ENCODE measurements around the gene BRMS1. TPM values are rescaled to one million over a fixed set of nuclear protein-coding genes. Genes with fewer than 3 reads are reported as not detected.

BRMS1 gene
- total and polyA plus RNA-seq, 2 experiments from 2014 or later, result 59.1 to 61.7 TPM

DNA sequence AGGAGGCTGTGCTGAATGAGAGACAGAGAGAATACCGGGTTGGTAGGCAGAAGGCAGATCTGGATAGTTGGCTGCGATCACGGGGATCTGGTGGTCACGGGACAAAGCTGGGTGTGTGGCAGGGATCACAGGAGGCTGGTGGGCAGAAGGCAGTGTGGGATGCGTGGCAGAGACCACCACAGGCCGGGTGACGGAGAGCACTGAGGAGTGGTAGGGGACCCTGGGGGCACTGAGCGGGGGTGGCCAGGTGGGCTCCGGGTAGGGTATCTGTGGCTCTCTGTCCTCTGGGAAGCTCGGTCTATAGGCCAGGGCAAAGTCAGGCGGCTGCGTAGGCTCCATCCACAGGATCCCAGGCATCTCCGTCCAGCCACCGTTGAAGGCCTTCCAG, 29.4 kb downstream of the BRMS1 start:
- H3K4me3 Mint-ChIP-seq, result no peak overlapping the region; the same call in 2 of the 3 replicates
- Histone ChIP-seq H3K36me3 (ENCODE audit: insufficient read depth) (no peaks in the 10 kb centered on the region), H2AFZ (no peak overlapping the region), H3K4me3 (no peak overlapping the region), H3F3A (replicated peaks; ENCODE audit: low read depth) (peaks cover 11% of the 10 kb centered on the region; the same call in 1 of the 2 replicates), H3K4me2 (no peak overlapping the region), H3K27me3 (ENCODE audit: insufficient read depth) (no peaks in the 10 kb centered on the region), H3K79me2 (replicated peaks; ENCODE audit: insufficient read depth) (no peaks in the 10 kb centered on the region), H4K20me1 (replicated peaks; ENCODE audit: insufficient read depth) (no peaks in the 10 kb centered on the region), H3K9me2 (ENCODE audit: insufficient read depth) (no peaks in the 10 kb centered on the region), H3K27ac (ENCODE audit: low read depth) (no peak overlapping the region), H3K4me1 (ENCODE audit: insufficient read depth) (peaks cover 32% of the 10 kb centered on the region)
- peaks cover 31% of the 10 kb centered on the region for H3K27me3 Mint-ChIP-seq (ENCODE audit: insufficient read depth, low read depth, poor library complexity)
- ATAC-seq (no peak), DNase-seq (ENCODE audit: low spot score) (no peak)
- no peak for TF ChIP-seq CTCF (conservative IDR thresholded peaks at IDR 0.05; ENCODE audit: low read depth in 2 of 2)
- no peak for TF ChIP-seq STAT1 (IDR thresholded peaks at IDR 0.05; ENCODE audit: unreplicated experiment)
- no peak for TF ChIP-seq REST (IDR thresholded peaks at IDR 0.05; ENCODE audit: unreplicated experiment)
- TF ChIP-seq ETS1 (IDR thresholded peaks at IDR 0.05), result no peak
- no peak for TF ChIP-seq JUNB (IDR thresholded peaks at IDR 0.05; ENCODE audit: unreplicated experiment)
- TF ChIP-seq EZH2phosphoT487 (IDR thresholded peaks at IDR 0.05; ENCODE audit: unreplicated experiment), result no peak
- TF ChIP-seq, protein P1, sequence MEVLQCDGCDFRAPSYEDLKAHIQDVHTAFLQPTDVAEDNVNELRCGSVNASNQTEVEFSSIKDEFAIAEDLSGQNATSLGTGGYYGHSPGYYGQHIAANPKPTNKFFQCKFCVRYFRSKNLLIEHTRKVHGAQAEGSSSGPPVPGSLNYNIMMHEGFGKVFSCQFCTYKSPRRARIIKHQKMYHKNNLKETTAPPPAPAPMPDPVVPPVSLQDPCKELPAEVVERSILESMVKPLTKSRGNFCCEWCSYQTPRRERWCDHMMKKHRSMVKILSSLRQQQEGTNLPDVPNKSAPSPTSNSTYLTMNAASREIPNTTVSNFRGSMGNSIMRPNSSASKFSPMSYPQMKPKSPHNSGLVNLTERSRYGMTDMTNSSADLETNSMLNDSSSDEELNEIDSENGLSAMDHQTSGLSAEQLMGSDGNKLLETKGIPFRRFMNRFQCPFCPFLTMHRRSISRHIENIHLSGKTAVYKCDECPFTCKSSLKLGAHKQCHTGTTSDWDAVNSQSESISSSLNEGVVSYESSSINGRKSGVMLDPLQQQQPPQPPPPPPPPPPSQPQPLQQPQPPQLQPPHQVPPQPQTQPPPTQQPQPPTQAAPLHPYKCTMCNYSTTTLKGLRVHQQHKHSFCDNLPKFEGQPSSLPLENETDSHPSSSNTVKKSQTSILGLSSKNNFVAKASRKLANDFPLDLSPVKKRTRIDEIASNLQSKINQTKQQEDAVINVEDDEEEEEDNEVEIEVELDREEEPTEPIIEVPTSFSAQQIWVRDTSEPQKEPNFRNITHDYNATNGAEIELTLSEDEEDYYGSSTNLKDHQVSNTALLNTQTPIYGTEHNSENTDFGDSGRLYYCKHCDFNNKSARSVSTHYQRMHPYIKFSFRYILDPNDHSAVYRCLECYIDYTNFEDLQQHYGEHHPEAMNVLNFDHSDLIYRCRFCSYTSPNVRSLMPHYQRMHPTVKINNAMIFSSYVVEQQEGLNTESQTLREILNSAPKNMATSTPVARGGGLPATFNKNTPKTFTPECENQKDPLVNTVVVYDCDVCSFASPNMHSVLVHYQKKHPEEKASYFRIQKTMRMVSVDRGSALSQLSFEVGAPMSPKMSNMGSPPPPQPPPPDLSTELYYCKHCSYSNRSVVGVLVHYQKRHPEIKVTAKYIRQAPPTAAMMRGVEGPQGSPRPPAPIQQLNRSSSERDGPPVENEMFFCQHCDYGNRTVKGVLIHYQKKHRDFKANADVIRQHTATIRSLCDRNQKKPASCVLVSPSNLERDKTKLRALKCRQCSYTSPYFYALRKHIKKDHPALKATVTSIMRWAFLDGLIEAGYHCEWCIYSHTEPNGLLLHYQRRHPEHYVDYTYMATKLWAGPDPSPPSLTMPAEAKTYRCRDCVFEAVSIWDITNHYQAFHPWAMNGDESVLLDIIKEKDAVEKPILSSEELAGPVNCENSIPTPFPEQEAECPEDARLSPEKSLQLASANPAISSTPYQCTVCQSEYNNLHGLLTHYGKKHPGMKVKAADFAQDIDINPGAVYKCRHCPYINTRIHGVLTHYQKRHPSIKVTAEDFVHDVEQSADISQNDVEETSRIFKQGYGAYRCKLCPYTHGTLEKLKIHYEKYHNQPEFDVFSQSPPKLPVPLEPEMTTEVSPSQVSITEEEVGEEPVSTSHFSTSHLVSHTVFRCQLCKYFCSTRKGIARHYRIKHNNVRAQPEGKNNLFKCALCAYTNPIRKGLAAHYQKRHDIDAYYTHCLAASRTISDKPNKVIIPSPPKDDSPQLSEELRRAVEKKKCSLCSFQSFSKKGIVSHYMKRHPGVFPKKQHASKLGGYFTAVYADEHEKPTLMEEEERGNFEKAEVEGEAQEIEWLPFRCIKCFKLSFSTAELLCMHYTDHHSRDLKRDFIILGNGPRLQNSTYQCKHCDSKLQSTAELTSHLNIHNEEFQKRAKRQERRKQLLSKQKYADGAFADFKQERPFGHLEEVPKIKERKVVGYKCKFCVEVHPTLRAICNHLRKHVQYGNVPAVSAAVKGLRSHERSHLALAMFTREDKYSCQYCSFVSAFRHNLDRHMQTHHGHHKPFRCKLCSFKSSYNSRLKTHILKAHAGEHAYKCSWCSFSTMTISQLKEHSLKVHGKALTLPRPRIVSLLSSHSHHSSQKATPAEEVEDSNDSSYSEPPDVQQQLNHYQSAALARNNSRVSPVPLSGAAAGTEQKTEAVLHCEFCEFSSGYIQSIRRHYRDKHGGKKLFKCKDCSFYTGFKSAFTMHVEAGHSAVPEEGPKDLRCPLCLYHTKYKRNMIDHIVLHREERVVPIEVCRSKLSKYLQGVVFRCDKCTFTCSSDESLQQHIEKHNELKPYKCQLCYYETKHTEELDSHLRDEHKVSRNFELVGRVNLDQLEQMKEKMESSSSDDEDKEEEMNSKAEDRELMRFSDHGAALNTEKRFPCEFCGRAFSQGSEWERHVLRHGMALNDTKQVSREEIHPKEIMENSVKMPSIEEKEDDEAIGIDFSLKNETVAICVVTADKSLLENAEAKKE (CRISPR knock-in tag; IDR thresholded peaks at IDR 0.05), result no peak
- no peak for TF ChIP-seq ZNF114 (CRISPR knock-in tag; IDR thresholded peaks at IDR 0.05)
- no peak for TF ChIP-seq NANOG (IDR thresholded peaks at IDR 0.05; ENCODE audit: borderline replicate concordance)
- no peak for TF ChIP-seq EZH2 (IDR thresholded peaks at IDR 0.05; ENCODE audit: low read depth, unreplicated experiment)
- TF ChIP-seq ZNF331 (CRISPR knock-in tag; IDR thresholded peaks at IDR 0.05; ENCODE audit: low read depth), result no peak
- no peak for TF ChIP-seq CREB1 (CRISPR knock-in tag; IDR thresholded peaks at IDR 0.05; ENCODE audit: low read depth)
- TF ChIP-seq POLR2AphosphoS5 (IDR thresholded peaks at IDR 0.05; ENCODE audit: low read depth), result no peak
- H3K27ac Mint-ChIP-seq, result no peak overlapping the region
- peaks cover 21% of the 10 kb centered on the region for H3K9me3 Mint-ChIP-seq
- H3K4me1 Mint-ChIP-seq, result peaks cover 41% of the 10 kb centered on the region
- H3K36me3 Mint-ChIP-seq (ENCODE audit: low read depth), result peaks cover 22% of the 10 kb centered on the region

All from GM23338 (cell line).